ENCODE measurements around the gene SLC15A3.

SLC15A3 gene

DNA sequence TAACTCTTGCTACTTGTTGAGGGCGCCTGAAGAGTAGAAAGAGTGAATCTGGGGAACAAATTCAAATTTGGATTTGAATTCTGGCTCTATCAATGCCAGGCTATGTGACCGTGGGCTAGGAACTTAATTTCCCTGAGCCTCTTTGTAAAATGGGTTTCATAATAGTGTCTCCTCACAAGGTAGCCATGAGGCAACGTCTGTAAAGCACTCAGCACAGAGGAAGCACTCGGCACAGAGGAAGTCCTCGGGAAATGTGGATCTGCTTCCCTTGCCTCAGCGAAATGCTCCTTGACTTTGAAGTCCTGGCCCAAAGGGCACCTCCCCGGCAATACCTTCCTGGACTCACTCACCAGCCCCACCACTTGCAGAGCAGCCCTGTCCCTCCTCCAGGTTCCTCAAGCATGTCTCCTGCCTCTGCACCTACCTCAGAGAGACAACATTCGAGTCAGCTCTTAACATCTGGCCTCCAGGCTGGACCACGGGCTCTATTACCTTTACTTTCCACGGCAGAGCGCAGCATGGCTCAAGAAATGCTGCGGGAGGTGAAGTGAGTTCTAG is 37.2 kb upstream of the SLC15A3 start:
- peaks cover 28 to 64% of the 10 kb centered on the region in 2 experiments for H3K27me3 ChIP-seq (ENCODE audit: control insufficient read depth in 1 of 2, insufficient read depth in 1 of 2, low read length in 2 of 2)
- no peak for DNase-seq
- H3K4ac ChIP-seq (ENCODE audit: low read depth in 1 of 2, low read length in 2 of 2): no peak overlapping the region

DNA sequence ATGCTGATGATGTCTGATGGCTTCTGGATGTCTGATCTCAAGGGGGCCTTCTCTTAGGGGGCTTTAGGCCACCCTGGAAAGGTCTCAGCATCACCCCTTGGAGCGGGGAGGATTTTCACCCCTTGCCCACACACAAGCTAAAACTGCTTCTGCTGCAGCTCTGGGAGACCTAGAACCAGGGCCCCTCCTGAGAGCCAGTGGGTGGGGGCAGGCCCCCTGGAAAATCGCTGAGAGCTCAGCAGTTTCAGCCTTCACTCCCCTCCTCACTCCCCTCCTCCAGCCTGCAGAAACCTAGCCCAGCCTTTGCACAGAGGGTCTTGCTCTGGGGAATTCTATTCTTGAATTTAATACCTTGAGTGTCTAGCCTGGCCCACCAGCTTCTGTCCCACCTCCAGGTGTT is 36.7 kb upstream of the SLC15A3 start:
- Histone ChIP-seq H3K4me3 (ENCODE audit: insufficient read depth in 1 of 2, low read depth in 1 of 2, low read length in 2 of 2) (no peak overlapping the region), H3K23ac (ENCODE audit: low read length in 2 of 2) (no peak overlapping the region), H2BK12ac (ENCODE audit: low read length in 2 of 2) (no peak overlapping the region), H3K27me3 (ENCODE audit: control insufficient read depth in 1 of 2, insufficient read depth in 1 of 2, low read length in 2 of 2) (peaks cover 23 to 64% of the 10 kb centered on the region in 2 experiments), H3K4ac (ENCODE audit: low read depth in 1 of 2, low read length in 2 of 2) (no peak overlapping the region), H3K27ac (ENCODE audit: low read length, poor library complexity, severe bottlenecking) (no peak overlapping the region), H2BK15ac (ENCODE audit: low read depth, poor library complexity, severe bottlenecking) (no peak overlapping the region), H2AK5ac (ENCODE audit: low read length, severe bottlenecking) (no peak overlapping the region), H3K18ac (ENCODE audit: low read depth in 1 of 2, low read length in 2 of 2) (no peak overlapping the region), H3K4me2 (ENCODE audit: low read length, poor library complexity, severe bottlenecking) (no peak overlapping the region), H4K91ac (ENCODE audit: low read length) (no peak overlapping the region), H2AFZ (ENCODE audit: low read depth, low read length) (no peak overlapping the region), H4K8ac (ENCODE audit: low read length) (no peak overlapping the region), H3K79me1 (replicated peaks; ENCODE audit: low read length, poor library complexity, severe bottlenecking) (no peaks in the 10 kb centered on the region), H3K9me3 (ENCODE audit: control insufficient read depth, low read length) (no peaks in the 10 kb centered on the region), H2BK5ac (ENCODE audit: low read depth, low read length, poor library complexity, severe bottlenecking) (no peak overlapping the region), H2BK120ac (ENCODE audit: low read depth, low read length) (no peak overlapping the region), H3K14ac (ENCODE audit: low read length in 2 of 2) (no peak overlapping the region), H3K9ac (ENCODE audit: low read length) (no peak overlapping the region), H3K36me3 (ENCODE audit: control insufficient read depth in 1 of 2, insufficient read depth in 2 of 2, low read depth in 1 of 2, low read length in 2 of 2) (no peaks in the 10 kb centered on the region), H3K4me1 (ENCODE audit: control insufficient read depth, insufficient read depth, low read depth, low read length) (peaks cover 2% of the 10 kb centered on the region)
- no peak for DNase-seq
- WGBS: 93% methylated on average over 1 of the region's 2 CpGs

More for the DNA sequence above, 37.2 kb upstream of the SLC15A3 start:
- Histone ChIP-seq H3K14ac (ENCODE audit: low read length in 2 of 2) (no peak overlapping the region), H3K36me3 (ENCODE audit: control insufficient read depth in 1 of 2, insufficient read depth in 2 of 2, low read depth in 1 of 2, low read length in 2 of 2) (no peaks in the 10 kb centered on the region), H3K4me2 (ENCODE audit: low read length, poor library complexity, severe bottlenecking) (no peak overlapping the region), H2AK5ac (ENCODE audit: low read length, severe bottlenecking) (no peak overlapping the region), H3K9me3 (ENCODE audit: control insufficient read depth, low read length) (no peaks in the 10 kb centered on the region), H3K79me1 (replicated peaks; ENCODE audit: low read length, poor library complexity, severe bottlenecking) (no peaks in the 10 kb centered on the region), H3K27ac (ENCODE audit: low read length, poor library complexity, severe bottlenecking) (no peak overlapping the region), H4K8ac (ENCODE audit: low read length) (no peak overlapping the region), H3K9ac (ENCODE audit: low read length) (no peak overlapping the region), H2BK120ac (ENCODE audit: low read depth, low read length) (no peak overlapping the region), H2BK5ac (ENCODE audit: low read depth, low read length, poor library complexity, severe bottlenecking) (no peak overlapping the region), H3K18ac (ENCODE audit: low read depth in 1 of 2, low read length in 2 of 2) (no peak overlapping the region), H3K23ac (ENCODE audit: low read length in 2 of 2) (no peak overlapping the region), H2BK15ac (ENCODE audit: low read depth, poor library complexity, severe bottlenecking) (no peak overlapping the region), H2BK12ac (ENCODE audit: low read length in 2 of 2) (no peak overlapping the region), H3K4me1 (ENCODE audit: control insufficient read depth, insufficient read depth, low read depth, low read length) (peaks cover 2% of the 10 kb centered on the region), H2AFZ (ENCODE audit: low read depth, low read length) (no peak overlapping the region), H4K91ac (ENCODE audit: low read length) (no peak overlapping the region), H3K4me3 (ENCODE audit: insufficient read depth in 1 of 2, low read depth in 1 of 2, low read length in 2 of 2) (no peak overlapping the region)
- 72% methylated on average over 12 of the region's 12 CpGs for WGBS

GRCh38 chr11:60987577-60988277 is 35.8 kb upstream of the SLC15A3 start:
- H3K4me2 ChIP-seq (ENCODE audit: low read length, poor library complexity, severe bottlenecking): no peak overlapping the region
- H3K18ac ChIP-seq (ENCODE audit: low read depth in 1 of 2, low read length in 2 of 2): no peak overlapping the region
- H4K91ac ChIP-seq (ENCODE audit: low read length): no peak overlapping the region
- no peak overlapping the region for H2AK5ac ChIP-seq (ENCODE audit: low read length, severe bottlenecking)
- peaks cover 16 to 60% of the 10 kb centered on the region in 2 experiments for H3K27me3 ChIP-seq (ENCODE audit: control insufficient read depth in 1 of 2, insufficient read depth in 1 of 2, low read length in 2 of 2)
- H4K8ac ChIP-seq (ENCODE audit: low read length): no peak overlapping the region
- H2BK5ac ChIP-seq (ENCODE audit: low read depth, low read length, poor library complexity, severe bottlenecking): no peak overlapping the region
- no peak overlapping the region for H3K9ac ChIP-seq (ENCODE audit: low read length)
- no peak overlapping the region for H2BK120ac ChIP-seq (ENCODE audit: low read depth, low read length)
- H2BK12ac ChIP-seq (ENCODE audit: low read length in 2 of 2): no peak overlapping the region
- no peak overlapping the region for H2AFZ ChIP-seq (ENCODE audit: low read depth, low read length)
- H3K4me1 ChIP-seq (ENCODE audit: control insufficient read depth, insufficient read depth, low read depth, low read length): peaks cover 2% of the 10 kb centered on the region
- no peaks in the 10 kb centered on the region for H3K9me3 ChIP-seq (ENCODE audit: control insufficient read depth, low read length)
- no peak overlapping the region for H3K4ac ChIP-seq (ENCODE audit: low read depth in 1 of 2, low read length in 2 of 2)
- H3K79me1 ChIP-seq (replicated peaks; ENCODE audit: low read length, poor library complexity, severe bottlenecking): no peaks in the 10 kb centered on the region
- H3K27ac ChIP-seq (ENCODE audit: low read length, poor library complexity, severe bottlenecking): no peak overlapping the region
- H3K23ac ChIP-seq (ENCODE audit: low read length in 2 of 2): no peak overlapping the region
- DNase-seq: no peak
- no peaks in the 10 kb centered on the region for H3K36me3 ChIP-seq (ENCODE audit: control insufficient read depth in 1 of 2, insufficient read depth in 2 of 2, low read depth in 1 of 2, low read length in 2 of 2)
- 75% methylated on average over 9 of the region's 9 CpGs for WGBS
- no peak overlapping the region for H3K14ac ChIP-seq (ENCODE audit: low read length in 2 of 2)
- no peak overlapping the region for H2BK15ac ChIP-seq (ENCODE audit: low read depth, poor library complexity, severe bottlenecking)
- H3K4me3 ChIP-seq (ENCODE audit: insufficient read depth in 1 of 2, low read depth in 1 of 2, low read length in 2 of 2): no peak overlapping the region

- H2BK5ac ChIP-seq (ENCODE audit: low read depth, low read length, poor library complexity, severe bottlenecking): no peak overlapping the region
- no peak for DNase-seq
Observed at GRCh38 chr11:60985991-60986915, 34.3 kb upstream of the SLC15A3 start.

More at GRCh38 chr11:60985991-60986915, 34.3 kb upstream of the SLC15A3 start:
- H3K9me3 ChIP-seq (ENCODE audit: control insufficient read depth, low read length): no peaks in the 10 kb centered on the region
- no peak overlapping the region for H3K27ac ChIP-seq (ENCODE audit: low read length, poor library complexity, severe bottlenecking)
- H3K27me3 ChIP-seq (ENCODE audit: control insufficient read depth in 1 of 2, insufficient read depth in 1 of 2, low read length in 2 of 2): peaks cover 16 to 55% of the 10 kb centered on the region in 2 experiments
- no peak overlapping the region for H2BK15ac ChIP-seq (ENCODE audit: low read depth, poor library complexity, severe bottlenecking)
- no peak overlapping the region for H3K4me3 ChIP-seq (ENCODE audit: insufficient read depth in 1 of 2, low read depth in 1 of 2, low read length in 2 of 2)
- H3K23ac ChIP-seq (ENCODE audit: low read length in 2 of 2): no peak overlapping the region
- no peak overlapping the region for H2BK12ac ChIP-seq (ENCODE audit: low read length in 2 of 2)
- H3K4me1 ChIP-seq (ENCODE audit: control insufficient read depth, insufficient read depth, low read depth, low read length): peaks cover 2% of the 10 kb centered on the region
- H3K79me1 ChIP-seq (replicated peaks; ENCODE audit: low read length, poor library complexity, severe bottlenecking): no peaks in the 10 kb centered on the region
- no peak overlapping the region for H2AK5ac ChIP-seq (ENCODE audit: low read length, severe bottlenecking)
- WGBS: 85% methylated on average over 14 of the region's 17 CpGs
- no peak overlapping the region for H2BK120ac ChIP-seq (ENCODE audit: low read depth, low read length)
- no peak overlapping the region for H3K4ac ChIP-seq (ENCODE audit: low read depth in 1 of 2, low read length in 2 of 2)
- H4K8ac ChIP-seq (ENCODE audit: low read length): no peak overlapping the region
- no peak overlapping the region for H3K4me2 ChIP-seq (ENCODE audit: low read length, poor library complexity, severe bottlenecking)
- no peak overlapping the region for H3K9ac ChIP-seq (ENCODE audit: low read length)
- no peaks in the 10 kb centered on the region for H3K36me3 ChIP-seq (ENCODE audit: control insufficient read depth in 1 of 2, insufficient read depth in 2 of 2, low read depth in 1 of 2, low read length in 2 of 2)
- no peak overlapping the region for H3K18ac ChIP-seq (ENCODE audit: low read depth in 1 of 2, low read length in 2 of 2)
- H2AFZ ChIP-seq (ENCODE audit: low read depth, low read length): no peak overlapping the region
- H4K91ac ChIP-seq (ENCODE audit: low read length): no peak overlapping the region
- H3K14ac ChIP-seq (ENCODE audit: low read length in 2 of 2): no peak overlapping the region
